GM20431 (cell line): ENCODE results near the gene DLG5.
"Not testable (repeated sequence)": the region's sequence is repeated elsewhere in the genome, so short reads cannot be mapped to it uniquely, and the experiment has no call there.

Experiments used
- in situ Hi-C: fragments of 300-500 bp; cut with MseI, MboI; formaldehyde crosslinking; loops from one replicate; pipeline ENCODE4 v1.15.0; 2020; ENCODE audit warnings: low sequenced_read_pairs; ENCODE audit not compliant: unreplicated experiment

Gene DLG5

GRCh38 chr10:77782328-77783061 is 144.1 kb downstream of the DLG5 start:
- in situ Hi-C loops, result no loop called here

GRCh38 chr10:77781451-77782327 is 144.9 kb downstream of the DLG5 start:
- in situ Hi-C loops, result no loop called here

- in situ Hi-C loops, result no loop called here
These were observed 146.4 kb downstream of the DLG5 start for GRCh38 chr10:77780180-77780579.

GRCh38 chr10:77776487-77776886 is 150.1 kb downstream of the DLG5 start:
- in situ Hi-C loops, result no loop called here

GRCh38 chr10:77774940-77775391 is 151.6 kb downstream of the DLG5 start:
- in situ Hi-C loops, result no loop called here

- in situ Hi-C loops, result no loop called here
These were observed 152.7 kb downstream of the DLG5 start for GRCh38 chr10:77773631-77774426.

GRCh38 chr10:77772852-77773600 is 153.5 kb downstream of the DLG5 start:
- in situ Hi-C loops, result not testable (repeated sequence)

GRCh38 chr10:77771851-77772250 is 154.7 kb downstream of the DLG5 start:
- in situ Hi-C loops, result no loop called here

- in situ Hi-C loops, result no loop called here
These were observed 155.1 kb downstream of the DLG5 start for GRCh38 chr10:77771450-77771849.

- in situ Hi-C loops, result no loop called here
These were observed 155.7 kb downstream of the DLG5 start for GRCh38 chr10:77770868-77771175.

- in situ Hi-C loops, result no loop called here
These were observed 156.3 kb downstream of the DLG5 start for GRCh38 chr10:77770081-77770867.

- in situ Hi-C loops, result no loop called here
These were observed 158.5 kb downstream of the DLG5 start for GRCh38 chr10:77768039-77768438.

- in situ Hi-C loops, result no loop called here
These were observed 162.8 kb downstream of the DLG5 start for GRCh38 chr10:77763453-77764430.

- in situ Hi-C loops, result not testable (repeated sequence)
These were observed 168.1 kb downstream of the DLG5 start for GRCh38 chr10:77758406-77758805.

- in situ Hi-C loops, result no loop called here
These were observed 170.0 kb downstream of the DLG5 start for GRCh38 chr10:77756319-77757232.

GRCh38 chr10:77746047-77746707 is 180.4 kb downstream of the DLG5 start:
- in situ Hi-C loops, result no loop called here
